Stimulated activated CD4-positive, alpha-beta T cell treated with anti-CD3 and anti-CD28 coated beads, Interleukin-1b, Interleukin-23, amount 100 ng/mL, for 4 hours (primary cell): ENCODE measurements around the gene ZNF232.
"Not testable (repeated sequence)": the region's sequence is repeated elsewhere in the genome, so short reads cannot be mapped to it uniquely, and the experiment has no call there.

Experiments
- DNase-seq, 2 donors: peaks; one replicate each; pipeline ENCODE4 v3.0.0-alpha.2; 2020; ENCODE audit warnings: low read depth in 2 of 2

ZNF232 gene

DNA sequence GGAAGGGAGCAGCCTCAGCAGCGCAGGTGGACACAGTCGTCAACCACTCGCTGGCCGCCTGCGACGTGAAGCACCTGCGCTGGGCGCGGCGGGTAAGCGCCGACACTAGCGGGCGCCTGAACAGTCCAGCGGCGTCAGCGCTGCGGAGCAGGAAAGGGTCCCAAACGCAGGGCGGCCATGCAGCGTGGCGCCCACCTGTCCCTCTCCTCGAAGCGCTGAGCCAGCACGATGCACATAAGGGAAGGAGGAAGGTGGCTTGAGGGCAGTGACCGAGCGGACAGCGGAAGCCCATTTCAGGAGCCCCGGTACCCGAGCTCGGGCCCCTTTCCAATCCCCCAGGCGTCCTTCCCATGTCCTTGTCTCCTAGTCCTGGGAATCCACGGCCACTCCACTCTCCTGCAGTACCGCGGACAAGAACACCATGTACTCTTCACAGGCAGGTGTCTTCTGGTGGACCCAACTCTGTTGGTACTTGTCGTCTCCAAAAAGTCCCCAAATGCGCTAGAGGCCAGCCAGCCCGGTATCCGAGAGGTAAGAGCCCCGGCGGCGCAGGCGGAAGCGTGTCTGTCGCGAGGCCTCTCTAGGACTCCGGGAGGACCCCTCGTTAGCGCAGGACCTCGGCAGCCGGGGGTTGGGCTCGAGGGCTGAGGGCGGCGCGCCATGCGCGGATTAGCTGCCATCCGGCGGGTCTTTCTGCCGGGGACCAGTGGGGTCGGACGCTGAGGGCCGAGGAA lies 14.4 kb downstream of the ZNF232 start:
- peak; percentile 25 to 29 for DNase-seq

DNA sequence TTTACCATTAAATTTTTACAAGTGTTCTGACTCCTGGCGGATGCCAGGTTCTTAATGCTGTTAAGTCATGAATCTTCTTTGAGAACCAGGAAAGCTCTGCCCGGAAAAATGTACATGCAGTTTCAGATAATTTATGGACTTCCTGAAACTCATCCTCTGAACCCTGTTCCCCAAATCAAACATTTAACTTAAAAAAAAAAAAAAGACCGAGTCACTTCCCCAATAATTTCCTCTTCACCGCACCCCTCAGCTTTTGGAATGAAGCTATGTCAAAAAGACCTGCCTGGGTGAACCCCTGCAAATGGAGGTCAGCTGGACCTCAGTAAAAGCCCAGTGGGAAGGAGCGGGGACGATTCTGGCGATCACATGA lies 15.0 kb downstream of the ZNF232 start:
- DNase-seq, result no peak

DNA sequence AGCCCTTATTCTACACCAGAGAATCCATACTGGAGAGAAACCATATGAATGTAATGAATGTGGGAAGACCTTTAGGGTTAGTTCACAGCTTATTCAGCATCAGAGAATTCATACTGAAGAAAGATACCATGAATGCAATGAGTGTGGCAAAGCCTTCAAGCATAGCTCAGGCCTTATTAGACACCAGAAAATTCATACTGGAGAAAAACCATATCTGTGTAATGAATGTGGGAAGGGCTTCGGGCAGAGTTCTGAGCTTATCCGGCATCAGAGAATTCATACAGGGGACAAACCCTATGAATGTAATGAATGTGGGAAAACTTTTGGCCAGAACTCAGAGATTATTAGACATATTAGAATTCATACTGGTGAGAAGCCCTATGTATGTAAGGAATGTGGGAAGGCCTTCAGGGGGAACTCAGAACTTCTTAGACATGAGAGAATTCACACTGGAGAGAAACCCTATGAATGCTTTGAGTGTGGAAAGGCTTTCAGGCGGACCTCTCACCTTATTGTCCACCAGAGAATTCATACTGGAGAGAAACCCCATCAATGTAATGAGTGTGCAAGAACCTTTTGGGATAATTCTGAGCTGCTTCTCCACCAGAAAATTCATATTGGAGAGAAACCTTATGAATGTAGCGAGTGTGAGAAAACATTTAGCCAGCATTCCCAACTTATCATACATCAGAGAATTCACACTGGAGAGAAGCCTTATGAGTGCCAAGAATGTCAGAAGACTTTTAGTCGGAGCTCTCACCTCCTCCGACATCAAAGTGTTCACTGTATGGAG lies 19.3 kb downstream of the ZNF232 start:
- no peak for DNase-seq

DNA sequence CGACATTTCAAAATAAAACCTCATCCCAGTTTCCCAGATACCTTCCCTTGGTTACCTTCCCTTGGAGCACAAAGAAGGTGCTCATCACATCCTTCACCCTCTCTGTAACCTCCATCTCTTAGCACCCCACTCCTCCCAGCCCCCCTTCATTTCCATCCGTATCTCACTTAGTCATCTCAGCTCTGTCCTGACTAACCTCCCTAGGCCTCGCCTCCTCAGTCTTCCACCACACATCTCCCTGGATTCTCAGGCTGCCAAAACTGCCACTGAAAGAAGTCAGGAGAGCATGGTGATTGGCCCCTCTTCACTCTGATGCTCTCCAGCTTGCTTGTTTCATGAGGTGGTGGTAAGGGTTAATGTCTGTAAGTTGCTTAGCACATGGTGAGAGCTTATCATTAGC lies 31.1 kb downstream of the ZNF232 start:
- DNase-seq, result no peak

DNA sequence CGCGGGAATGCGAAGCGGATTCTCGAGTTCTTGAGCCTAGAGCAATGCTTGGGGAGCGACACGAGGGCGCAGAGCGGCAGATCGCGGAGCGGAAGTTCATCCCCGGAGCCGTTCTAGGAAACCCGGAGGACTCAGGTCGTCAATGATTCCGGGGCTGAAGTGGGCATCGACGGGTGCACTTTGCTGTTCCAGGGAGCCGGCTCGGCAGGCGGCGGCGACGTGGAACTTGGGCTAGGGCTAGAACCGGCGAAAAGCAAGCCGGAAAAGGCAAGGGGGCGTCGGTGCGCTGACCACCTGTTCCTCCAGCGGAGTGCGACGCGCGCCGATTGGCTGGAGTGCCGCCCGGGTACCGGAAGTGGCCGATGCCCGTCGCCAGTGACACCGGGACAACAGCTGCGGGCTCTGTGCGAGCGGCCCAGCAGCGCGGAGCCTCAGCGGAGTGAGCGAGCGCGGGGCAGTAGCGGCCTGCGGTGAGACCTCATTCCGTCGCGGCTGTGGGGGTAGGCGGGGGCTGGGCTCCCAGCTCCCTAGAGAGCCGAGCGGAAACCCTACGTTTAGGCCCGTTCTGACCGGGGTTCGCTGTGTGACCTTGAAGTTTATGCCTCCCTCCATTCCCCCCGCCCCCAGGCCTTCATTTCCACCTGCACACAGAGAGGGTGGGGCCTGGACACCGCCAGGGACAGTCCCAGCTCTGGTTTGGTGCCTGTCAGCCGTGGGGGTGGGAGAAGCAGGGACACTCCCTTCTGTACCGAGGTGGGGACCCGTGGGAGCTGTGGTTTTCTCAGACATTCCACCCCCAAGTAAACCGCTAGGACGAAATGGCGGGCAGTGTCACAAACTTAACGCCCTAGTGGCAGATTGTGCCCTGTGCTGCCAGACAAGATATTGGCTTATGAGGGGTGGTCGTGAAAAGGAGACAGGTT lies 33.3 kb downstream of the ZNF232 start, which contains the start of gene ZFP3:
Gene ZFP3 (plus strand): TSS at position 362 of the 923 bp plus-strand sequence. CDS start 13,038 bp downstream, outside the sequence.
- peak; percentile 62 to 66 for DNase-seq

DNA sequence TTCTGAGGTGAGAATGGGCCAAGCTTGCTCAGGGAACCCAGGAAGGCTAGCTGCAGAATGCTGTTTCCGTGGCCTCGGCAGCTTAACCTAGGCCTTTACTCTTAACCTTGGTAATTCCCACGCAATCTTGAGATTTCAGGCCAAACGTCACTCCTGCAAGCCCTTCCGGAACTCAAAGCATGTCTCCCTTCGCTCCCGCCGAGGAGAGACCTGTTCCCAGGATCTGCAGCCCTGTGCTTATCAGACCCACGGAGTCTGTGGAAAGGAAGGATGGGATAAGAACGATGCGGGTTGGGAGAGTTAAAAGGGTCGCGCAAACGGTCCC lies 33.9 kb downstream of the ZNF232 start:
- no peak for DNase-seq

DNA sequence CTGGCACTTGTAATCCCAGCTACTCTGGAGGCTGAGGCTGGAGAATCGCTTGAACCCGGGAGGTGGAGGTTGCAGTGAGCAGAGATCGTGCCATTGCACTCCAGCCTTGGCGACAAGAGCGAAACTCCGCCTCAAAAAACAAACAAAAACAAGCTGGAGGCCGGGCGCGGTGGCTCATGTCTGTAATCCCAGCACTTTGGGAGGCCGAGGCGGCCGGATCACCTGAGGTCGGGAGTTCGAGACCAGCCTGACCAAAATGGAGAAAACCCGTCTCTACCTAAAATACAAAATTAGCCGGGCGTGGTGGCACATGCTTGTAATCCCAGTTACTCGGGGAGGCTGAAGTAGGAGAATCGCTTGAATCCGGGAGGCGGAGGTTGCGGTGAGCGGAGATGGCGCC lies 34.4 kb downstream of the ZNF232 start:
- DNase-seq, result not testable (repeated sequence)

DNA sequence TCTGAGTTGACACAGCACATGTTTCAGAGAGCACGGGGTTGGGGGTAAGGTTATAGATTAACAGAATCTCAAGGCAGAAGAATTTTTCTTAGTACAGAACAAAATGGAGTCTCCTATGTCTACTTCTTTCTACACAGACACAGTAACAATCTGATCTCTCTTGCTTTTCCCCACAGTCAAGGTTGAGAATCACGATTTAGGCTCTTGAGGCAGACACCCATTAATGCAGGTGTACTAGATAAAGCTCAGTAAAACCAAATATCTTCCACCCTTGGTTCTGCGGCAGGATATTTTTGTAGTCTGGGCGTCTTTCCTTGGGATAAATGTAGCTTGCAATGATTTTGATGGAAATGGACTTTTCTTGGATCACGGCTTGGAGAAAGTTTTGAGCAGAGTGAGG lies 36.2 kb downstream of the ZNF232 start:
- not testable (repeated sequence) for DNase-seq

DNA sequence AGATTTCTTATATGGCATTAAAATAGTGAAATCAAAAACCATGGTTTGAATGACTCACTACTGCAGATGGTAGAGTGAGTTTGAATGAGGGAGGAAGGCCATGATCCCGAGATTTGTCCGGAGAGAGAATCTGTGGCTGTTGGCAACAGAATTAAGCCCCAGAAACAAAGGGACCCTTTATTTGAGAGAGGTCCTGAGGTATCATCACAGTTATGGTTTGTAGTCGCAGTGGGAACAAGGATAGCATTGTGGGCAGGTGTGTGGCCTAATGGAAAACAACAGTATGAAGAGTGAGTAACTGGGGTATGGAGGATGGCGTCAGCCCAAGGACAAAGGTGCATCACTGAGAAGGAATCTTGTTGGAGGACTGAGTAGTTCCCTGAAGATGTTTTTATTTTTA lies 42.0 kb downstream of the ZNF232 start:
- no peak for DNase-seq

DNA sequence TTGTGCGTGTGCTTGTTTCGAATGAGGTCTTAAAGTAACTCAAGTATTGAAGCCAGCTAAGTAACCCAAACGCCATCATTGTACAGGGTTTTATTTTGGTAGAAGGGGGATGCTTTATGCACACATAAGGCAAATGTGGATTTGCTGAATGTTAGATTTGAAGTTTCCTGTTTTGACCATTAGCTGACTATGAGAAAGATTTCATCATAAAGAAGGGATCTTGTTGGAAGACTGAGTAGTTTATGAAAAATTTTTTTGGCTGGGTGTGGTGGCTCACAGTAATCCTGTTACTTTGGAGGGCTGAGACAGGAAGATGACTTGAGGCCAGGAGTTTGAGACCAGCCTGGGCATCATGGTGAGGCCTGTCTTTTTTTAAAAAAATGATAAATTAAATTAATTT lies 43.4 kb downstream of the ZNF232 start:
- DNase-seq, result no peak

DNA sequence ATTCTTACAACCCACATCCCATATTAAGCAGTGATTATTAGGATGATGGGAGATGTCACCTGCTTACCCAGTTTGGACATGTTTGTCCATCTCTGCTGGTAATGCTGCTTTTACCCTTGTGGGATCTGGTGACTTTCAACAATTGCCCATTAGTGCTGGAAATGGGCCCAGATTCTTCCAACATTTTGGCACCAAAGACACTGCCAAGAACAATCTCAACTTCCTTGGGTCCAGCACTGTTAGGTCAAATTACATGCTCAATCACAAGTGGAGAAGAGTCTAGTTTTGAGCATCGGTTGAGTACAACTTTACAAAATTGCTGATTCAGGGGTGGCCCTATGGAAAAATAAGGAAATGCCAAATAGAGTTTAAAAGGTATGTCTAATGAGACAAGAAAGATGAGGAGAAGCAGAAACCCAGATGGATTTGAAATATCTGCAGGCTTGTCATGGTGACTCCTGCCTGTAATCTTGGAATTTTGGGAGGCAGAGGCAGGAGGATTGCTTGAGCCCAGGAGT lies 46.4 kb downstream of the ZNF232 start:
- DNase-seq, result no peak
